ENCODE measurements around the gene KRTAP5-7.
"Not testable (repeated sequence)": the region's sequence is repeated elsewhere in the genome, so short reads cannot be mapped to it uniquely, and the experiment has no call there.

The KRTAP5-7 gene

DNA sequence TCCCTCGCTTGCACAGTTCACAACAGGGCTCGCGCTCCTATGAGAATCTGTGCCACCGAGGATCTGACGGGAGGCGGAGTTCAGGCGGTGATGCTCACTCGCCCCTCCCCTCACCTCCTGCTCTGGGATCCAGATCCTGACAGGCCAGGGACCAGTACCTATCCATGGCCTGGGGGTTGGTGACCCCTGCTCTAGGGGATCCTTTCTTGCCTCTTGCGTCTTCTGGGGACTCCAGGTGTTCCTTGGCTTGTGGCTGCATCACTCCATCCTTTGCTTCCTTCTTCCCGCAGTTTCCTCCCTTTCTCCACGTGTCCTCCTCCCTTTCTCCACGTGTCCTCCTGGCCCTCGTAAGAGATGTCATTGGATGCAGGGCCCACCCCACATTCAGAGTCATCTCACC is 30.6 kb upstream of the KRTAP5-7 start:
- DNase-seq = no peak

- no peak for DNase-seq
Observed at GRCh38 chr11:71498091-71498490, 29.0 kb upstream of the KRTAP5-7 start.

DNA sequence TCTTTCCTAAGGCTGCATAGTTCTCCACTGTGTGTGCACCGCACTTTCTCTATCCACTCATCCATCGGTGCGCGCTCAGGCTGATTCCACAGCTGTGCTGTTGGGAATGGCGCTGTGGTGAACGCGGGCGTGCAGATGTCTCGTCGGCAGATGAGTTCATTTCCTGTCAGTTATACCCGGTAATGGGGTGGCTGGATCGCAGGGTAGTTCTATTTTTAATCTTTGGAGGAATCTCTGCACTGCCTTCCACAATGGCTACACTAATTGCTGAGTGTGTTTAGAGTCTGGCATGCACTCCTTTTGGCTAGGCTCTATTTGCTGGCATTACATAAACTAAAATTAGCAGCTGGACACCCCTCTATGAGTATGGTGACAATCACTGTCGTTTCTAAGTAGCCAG is 27.9 kb upstream of the KRTAP5-7 start:
- DNase-seq = no peak

GRCh38 chr11:71499546-71499945 is 27.5 kb upstream of the KRTAP5-7 start:
- no peak for DNase-seq

- no peak for DNase-seq
Observed at GRCh38 chr11:71500601-71501021, 26.5 kb upstream of the KRTAP5-7 start.

GRCh38 chr11:71501071-71501985 is 25.7 kb upstream of the KRTAP5-7 start:
- no peak for DNase-seq

GRCh38 chr11:71502026-71502425 is 25.0 kb upstream of the KRTAP5-7 start:
- DNase-seq = no peak

GRCh38 chr11:71502871-71503435 is 24.1 kb upstream of the KRTAP5-7 start:
- no peak for DNase-seq

DNA sequence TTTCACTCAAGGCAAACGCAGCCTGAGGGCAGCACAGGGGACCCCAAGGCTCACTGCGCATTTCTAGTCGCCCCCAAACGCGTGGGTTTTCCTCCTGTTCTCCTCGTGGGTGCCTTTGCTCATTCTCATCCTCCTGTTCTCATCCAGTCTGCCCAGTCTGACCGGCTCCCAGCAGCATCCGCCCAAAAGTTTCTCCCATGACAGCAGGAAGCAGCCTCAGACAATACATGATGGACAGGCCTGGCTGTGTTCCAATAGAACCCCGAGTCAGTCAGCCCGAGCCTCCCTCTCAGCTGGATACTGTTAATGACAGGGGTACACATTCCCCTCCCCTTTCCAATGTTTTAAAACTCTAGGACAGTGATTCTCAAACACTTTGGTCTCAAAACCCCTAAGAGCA is 22.5 kb upstream of the KRTAP5-7 start:
- no peak for DNase-seq

DNA sequence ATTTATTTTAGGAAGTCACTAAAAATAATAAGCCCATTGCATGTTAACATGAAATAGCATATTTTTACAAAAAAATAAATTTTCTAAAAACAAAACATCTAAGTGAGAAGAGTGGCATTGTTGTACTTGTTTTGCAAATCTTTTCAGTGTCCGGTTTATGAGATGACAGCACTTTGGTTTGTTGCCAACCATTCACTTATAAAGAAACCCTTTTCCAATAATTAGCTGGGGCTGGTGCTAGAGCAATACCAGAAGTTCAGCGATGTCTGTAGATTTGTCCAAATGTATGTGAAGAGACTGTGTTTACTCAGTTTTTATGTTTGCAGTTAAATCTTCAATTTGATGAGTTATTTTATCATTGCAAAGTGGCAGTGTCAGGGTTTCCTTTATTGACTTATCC is 22.1 kb upstream of the KRTAP5-7 start:
- no peak for DNase-seq

- DNase-seq = no peak
Observed at GRCh38 chr11:71505781-71506180, 21.3 kb upstream of the KRTAP5-7 start.

DNA sequence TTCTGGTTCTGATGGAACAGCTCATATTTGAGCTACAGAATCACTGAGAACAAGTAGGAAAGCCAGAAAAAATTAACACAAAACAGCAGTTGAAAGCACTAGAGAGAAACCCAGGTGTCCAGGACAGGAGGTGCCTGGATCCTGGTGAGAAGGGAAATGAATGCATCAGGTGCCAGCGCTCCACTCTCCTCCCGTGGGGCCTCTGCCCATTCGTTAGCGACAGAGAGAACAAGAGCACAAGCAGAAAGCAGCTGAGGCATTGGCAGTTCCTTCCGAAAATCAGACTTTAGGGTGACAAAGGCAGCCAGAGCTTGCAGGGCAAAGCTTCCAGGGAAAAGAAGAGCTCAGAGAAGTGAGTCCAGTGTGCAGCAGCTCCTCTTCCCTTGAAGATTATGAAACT is 20.0 kb upstream of the KRTAP5-7 start:
- DNase-seq = no peak

DNA sequence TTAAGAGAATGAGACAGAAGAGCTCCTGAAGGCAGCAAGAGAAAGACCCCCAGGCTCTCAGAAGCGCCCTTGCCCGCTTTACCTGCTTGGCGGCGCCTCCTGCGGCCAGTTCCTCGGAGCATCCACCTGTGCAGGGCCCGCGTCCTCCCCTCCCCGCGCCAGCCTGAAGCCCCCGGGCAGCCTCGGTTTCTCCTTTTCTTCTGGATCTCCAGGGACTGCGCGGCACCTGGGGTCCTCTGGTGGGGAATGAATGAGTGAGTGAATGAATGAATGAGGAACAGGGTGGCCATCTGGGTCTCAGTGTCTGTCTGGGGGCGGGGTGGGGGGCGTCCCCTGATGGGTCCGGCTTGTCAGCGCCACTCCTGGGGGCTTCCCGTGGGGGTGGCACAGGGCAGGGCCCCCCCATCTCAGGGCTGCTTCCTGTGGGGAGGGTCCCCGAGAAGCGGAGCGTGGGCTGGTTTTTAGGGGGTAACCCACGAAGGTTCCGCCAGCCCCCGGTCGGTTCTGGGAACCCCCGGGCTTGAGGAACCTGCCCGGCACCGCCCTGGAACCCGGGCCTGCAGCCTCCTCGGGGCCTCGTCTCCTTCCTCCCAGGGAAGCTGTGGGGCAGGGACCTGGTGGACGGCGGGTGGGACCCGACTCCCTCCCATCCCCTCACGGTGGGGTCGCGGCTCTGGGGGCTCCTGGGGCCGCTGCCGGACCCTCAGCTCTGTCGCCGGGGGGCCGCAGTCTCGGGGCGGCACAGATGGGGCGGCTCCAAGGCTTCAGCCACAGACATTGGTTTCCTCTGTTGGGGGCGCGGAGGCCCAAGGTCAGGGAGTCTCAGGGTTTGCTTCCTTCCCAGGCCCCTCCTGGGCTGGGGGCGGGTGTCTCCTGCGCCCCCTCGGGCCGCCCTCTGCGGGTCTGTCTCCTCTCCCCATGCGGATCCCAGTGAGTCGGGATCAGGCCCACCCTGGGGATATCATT is 8.3 kb upstream of the KRTAP5-7 start:
- DNase-seq = no peak

GRCh38 chr11:71519546-71519945 is 7.5 kb upstream of the KRTAP5-7 start:
- no peak for DNase-seq

DNA sequence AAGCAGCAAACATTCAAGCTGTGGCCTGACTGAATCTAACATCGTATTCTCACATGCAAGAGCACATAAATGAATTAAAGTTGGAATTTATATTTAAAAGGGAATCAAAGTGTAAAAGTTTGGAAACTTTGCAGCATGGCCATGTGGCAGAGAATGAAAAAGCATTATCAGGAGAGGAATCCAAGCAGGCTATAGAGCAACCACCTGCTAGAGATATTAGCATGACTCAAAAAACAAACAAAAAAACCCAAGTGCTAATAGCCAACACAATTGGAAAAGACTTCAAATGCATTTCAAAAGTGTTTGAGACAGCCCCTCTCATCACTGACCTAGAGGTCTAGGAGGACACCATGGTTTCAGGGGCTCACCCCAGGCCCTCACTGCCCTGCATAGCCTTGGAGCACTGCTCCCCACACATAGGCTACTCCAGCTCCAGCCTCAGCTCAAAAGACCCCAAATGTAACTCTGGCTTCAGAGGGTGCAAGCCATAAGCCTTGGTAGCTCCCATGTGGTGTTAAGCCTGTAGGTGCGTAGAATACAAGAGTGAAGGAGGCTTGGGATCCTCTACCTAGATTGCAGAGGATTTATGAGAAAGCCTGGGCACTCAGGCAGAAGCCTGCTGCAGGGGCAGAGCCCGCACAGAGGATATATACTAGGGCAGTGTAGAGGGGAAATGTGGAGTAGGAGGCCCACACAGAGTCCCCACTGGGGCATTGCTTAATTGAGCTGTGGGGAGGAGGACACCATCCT is 1.7 kb upstream of the KRTAP5-7 start:
- DNase-seq = no peak

DNA sequence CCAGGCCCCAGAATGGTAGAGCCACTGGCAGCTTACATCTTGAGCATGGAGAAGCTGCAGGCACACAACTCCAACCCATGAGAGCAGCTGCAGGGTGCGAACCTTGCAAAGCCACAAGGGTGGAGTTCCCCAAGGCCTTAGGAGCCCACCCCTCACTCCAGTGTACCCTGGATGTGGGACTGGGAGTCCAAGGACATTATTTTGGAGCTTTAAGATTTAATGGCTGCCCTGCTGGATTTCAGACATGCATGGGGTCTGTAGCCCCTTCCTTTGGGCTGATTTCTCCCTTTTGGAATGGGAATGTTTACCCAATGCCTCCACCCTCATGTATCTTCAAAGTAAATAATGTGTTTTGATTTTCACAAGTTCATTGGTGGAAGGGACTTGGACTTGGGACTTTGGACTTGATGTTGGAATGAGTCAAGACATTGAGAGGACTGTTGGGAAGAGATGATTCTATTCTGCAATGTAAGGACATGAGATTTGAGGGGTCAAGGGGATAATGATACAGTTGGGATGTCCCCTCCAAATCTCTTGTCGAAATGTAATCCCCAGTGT is 1.1 kb upstream of the KRTAP5-7 start:
- DNase-seq = no peak

DNA sequence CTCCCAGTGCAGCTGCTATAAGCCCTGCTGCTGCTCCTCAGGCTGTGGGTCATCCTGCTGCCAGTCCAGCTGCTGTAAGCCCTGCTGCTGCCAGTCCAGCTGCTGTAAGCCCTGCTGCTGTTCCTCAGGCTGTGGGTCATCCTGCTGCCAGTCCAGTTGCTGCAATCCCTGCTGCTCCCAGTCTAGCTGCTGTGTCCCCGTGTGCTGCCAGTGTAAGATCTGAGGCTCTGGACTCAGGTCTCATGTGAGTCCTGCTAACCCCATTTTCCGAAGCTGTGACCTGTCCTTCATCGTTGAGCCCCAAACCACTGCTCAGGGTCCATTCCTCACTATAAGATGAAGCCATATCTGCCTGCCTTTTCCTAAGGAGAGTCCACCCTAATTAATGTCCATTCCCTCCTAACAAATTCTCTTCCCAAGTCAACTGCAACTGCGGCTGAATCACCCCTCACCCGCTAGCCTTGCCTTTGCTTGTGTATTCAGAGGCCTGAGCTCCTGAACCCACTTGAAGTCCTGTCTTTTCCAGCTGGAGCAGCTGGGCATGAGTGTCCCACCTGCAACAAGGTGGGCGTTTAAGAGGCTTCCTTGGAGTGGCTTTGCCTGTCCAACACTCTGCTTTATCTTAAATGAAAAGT is 626 bp downstream of the KRTAP5-7 start:
- no peak for DNase-seq

DNA sequence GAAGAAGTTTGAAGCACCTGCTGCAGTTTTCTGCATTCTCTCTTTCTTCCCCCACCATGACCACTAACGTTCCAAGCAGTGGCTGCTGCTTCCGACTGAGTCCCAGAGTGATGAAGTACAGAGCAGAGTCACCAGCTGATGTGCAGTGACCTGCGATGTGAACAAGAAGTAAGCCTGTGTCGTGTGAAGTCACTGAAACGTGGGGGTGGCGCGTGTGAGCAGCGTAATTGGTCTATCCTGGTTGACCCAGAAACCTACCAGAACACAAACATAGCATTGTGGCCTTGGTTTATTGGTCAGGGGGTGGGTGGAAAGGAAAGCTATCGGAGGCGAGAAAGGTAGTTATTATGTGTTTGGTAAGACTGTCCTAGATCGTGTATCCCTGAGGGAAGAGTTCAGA is 3.5 kb downstream of the KRTAP5-7 start:
- DNase-seq = no peak

DNA sequence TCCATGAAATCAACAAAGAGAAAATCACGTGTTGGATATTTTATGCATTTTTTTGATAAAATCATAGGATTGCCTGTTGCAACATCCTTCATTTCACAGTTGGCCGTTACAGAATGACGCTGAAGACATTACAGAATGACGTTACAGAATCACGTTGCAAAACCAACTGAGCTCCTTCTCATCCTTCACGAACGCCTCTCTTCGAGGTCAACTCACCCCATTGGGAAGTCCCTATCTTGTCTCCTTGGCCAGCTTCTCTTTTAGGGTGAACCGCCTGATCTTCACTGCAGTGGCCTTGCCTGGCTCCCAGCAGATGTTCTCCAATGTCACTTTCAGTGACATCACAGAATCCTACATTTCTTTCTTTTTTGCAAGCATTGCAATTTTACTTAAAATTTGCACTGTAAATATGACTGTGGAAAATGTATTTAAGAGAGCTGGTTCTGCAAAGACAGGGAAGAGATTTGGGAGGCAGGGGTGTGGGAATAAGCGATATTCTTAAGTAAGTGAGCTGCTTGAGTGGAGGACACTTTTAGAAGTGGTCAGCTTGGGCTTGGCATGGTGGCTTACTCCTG is 5.1 kb downstream of the KRTAP5-7 start:
- DNase-seq = no peak

- not testable (repeated sequence) for DNase-seq
Observed at GRCh38 chr11:71534711-71535608, 7.9 kb downstream of the KRTAP5-7 start.
